T-helper 1 cell treated with Interleukin-12 subunit alpha and Interleukin-12 subunit beta and Interleukin-4 antibody, amounts not matched to agents 30 μg/mL and 1 μg/mL, for 36 hours (primary cell): Measurements from ENCODE around the gene PARM1.

Experiments
- H3K27ac Mint-ChIP-seq: one replicate; pipeline ENCODE4 v1.8.0; 2021; ENCODE audit warnings: mild to moderate bottlenecking, mixed read lengths
- H3K27me3 Mint-ChIP-seq: one replicate; pipeline ENCODE4 v1.8.0; 2021; ENCODE audit warnings: low read depth, mixed read lengths
- H3K36me3 Mint-ChIP-seq: one replicate; pipeline ENCODE4 v1.8.0; 2021; ENCODE audit warnings: low read depth, mixed read lengths
- H3K4me1 Mint-ChIP-seq: one replicate; pipeline ENCODE4 v1.8.0; 2021; ENCODE audit warnings: low read depth, mixed read lengths
- H3K4me3 Mint-ChIP-seq: one replicate; pipeline ENCODE4 v1.8.0; 2021; ENCODE audit warnings: mild to moderate bottlenecking, moderate library complexity, mixed read lengths
- H3K9me3 Mint-ChIP-seq: one replicate; pipeline ENCODE4 v1.8.0; 2021; ENCODE audit warnings: mixed read lengths

PARM1 gene

DNA sequence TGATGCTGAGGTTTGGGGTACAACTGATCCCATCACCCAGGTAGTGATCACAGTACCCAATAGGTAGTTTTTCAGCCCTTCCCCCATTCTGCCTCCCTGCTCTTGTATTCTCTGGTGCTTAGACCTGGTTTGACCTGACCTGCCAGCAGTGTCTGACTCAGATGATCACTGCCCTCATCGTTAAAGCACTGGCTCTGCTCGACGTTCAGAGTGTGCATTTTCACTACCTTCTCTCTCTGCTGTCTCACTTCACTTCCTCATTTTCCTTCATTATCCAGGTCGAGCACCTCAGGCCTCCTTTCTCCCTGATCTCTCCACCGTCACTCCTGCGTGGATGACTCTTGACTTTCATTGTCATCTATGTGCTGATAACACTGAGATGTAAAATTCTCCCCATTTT is 83.6 kb downstream of the PARM1 start:
- no peak overlapping the region for H3K27ac Mint-ChIP-seq
- no peaks in the 10 kb centered on the region for H3K36me3 Mint-ChIP-seq

DNA sequence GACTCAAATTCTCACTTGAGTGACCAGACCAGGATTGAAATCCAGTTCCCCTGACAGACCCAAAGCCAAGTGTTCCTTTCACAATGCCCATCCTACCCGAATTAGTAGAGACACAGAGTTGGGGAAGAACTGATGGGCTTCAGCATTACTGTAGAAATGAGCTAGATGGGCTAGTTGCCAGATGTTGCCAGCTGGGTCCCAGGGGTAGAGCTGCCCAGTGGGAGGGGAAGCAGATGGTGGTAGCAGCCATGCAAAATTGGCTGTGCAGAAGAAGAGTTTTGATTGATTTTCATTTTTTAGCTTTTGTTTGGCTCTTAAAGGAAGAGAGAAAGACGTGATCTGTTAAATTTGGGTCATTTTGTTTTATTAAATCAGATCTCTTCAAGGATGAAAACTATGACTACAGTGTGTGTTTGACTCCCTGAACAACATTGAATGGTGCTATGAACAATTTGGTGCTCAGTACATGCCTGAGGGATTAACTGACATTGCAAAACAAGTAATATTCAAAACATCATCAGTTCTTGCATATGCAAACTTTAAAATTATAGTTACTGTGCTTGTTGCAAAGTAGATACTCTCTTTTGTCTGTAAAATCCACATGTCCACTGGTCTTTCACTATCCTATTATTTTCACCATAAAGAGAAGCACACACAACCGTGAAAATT is 86.0 kb downstream of the PARM1 start:
- H3K27me3 Mint-ChIP-seq, result no peaks in the 10 kb centered on the region
- H3K9me3 Mint-ChIP-seq, result no peaks in the 10 kb centered on the region
- no peak overlapping the region for H3K27ac Mint-ChIP-seq
- no peaks in the 10 kb centered on the region for H3K4me1 Mint-ChIP-seq
- no peak overlapping the region for H3K4me3 Mint-ChIP-seq
- H3K36me3 Mint-ChIP-seq, result no peaks in the 10 kb centered on the region

More for the DNA sequence above, 83.6 kb downstream of the PARM1 start:
- Mint-ChIP-seq H3K27me3 (no peaks in the 10 kb centered on the region), H3K9me3 (no peaks in the 10 kb centered on the region), H3K4me3 (no peak overlapping the region), H3K4me1 (no peaks in the 10 kb centered on the region)

DNA sequence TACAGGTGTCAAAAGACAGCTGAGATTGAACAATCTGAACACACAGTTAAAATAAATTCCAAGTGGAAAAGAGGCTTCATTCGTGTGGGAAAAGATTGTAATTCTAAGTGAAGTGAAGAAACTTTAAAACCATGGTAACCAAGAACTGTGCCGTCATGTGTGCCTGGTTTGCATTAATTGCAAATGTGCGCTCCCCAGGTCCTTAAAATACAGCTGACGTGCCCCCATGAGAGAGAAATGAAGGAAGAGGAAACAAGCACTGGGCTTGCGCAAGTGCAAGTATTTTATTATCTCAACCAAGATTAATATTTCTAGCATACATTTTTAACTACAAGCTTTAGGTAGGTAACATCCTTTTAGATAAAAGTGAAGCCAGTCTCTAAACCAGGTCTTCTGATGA is 92.5 kb downstream of the PARM1 start:
- no peaks in the 10 kb centered on the region for H3K4me1 Mint-ChIP-seq
- H3K27ac Mint-ChIP-seq, result no peak overlapping the region
- no peaks in the 10 kb centered on the region for H3K27me3 Mint-ChIP-seq
- H3K4me3 Mint-ChIP-seq, result no peak overlapping the region
- H3K9me3 Mint-ChIP-seq, result no peaks in the 10 kb centered on the region
- H3K36me3 Mint-ChIP-seq, result no peaks in the 10 kb centered on the region

DNA sequence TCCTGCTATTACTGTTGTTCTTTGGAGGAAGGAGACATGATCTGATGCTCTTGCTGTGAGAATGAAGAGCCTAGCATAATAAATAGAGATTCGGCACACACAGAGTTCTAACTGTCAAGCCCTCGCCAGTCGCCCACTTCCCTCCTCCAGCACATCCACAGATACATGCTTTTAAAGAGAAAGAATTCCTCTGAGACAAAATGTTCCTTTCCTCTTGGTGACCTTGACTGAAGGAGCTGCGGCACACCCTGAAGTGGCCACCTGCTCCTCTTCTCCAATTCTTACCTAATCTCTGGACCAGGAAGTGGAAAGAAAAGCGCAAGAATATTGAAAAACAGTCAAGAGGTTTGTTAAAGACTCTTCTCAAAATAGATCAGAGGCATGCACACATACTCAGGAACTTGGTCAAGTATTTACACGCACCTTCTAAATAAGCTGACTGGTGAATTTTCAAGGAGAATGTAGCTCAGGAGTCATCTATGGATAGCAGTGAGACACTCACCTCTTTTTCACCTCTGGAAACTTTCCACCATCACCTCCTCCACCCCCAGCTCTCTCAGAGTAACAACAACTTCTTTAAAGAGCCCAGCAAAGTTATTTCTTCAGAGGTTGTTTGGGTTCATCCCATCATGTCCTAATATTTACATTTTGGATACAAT is 95.4 kb downstream of the PARM1 start:
- no peaks in the 10 kb centered on the region for H3K9me3 Mint-ChIP-seq
- H3K4me1 Mint-ChIP-seq, result no peaks in the 10 kb centered on the region
- H3K4me3 Mint-ChIP-seq, result no peak overlapping the region
- no peak overlapping the region for H3K27ac Mint-ChIP-seq
- H3K27me3 Mint-ChIP-seq, result no peaks in the 10 kb centered on the region
- H3K36me3 Mint-ChIP-seq, result no peaks in the 10 kb centered on the region

DNA sequence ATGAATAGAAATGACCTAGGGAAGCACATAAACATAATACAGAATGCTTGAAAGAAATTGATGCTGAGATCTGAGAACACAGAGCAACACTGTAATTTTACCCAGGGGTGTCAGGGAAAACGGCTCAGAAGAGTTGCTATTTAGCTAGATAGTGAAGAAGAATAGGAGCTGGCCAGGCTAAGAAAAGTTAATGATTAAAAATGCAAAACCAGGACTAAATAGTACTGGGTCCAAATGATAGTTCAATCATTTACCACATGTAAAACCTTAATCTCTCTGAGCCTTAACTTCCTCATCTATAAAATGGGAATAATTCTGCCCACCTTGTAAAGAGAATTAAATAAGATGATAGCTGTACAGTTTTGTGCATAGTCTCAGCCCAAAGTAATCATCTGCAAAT is 97.1 kb downstream of the PARM1 start:
- H3K4me1 Mint-ChIP-seq, result no peaks in the 10 kb centered on the region
- H3K4me3 Mint-ChIP-seq, result no peak overlapping the region
- H3K36me3 Mint-ChIP-seq, result no peaks in the 10 kb centered on the region
- no peaks in the 10 kb centered on the region for H3K9me3 Mint-ChIP-seq
- no peak overlapping the region for H3K27ac Mint-ChIP-seq
- H3K27me3 Mint-ChIP-seq, result no peaks in the 10 kb centered on the region

DNA sequence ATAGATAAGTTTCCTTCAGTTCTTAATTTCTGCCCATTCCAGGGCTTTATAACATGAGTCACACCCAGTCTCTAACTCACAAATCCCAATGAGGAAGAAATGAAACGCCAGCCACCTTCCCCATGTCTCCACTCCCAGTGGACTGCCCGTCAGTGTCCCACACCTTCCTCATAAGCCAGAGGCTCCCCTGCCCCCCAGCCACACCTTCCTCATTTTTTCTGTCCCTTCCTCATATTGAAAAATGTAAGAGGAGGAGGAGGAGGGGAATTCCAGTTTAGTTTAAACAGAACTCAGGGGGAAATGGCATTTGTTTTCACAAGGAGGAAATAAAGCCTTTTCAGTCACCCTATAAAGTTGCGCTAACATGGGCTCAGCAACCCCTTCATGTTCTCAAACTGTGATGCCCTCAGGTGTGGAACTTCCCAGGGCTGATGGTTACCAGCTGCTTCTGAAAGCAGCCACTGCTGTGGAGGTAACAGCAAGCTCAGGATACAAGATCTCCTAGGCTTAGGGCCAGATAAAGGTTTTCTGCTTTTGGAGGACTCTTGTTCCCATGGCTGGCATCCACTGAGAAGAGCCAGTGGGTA is 97.8 kb downstream of the PARM1 start:
- Mint-ChIP-seq H3K4me1 (no peaks in the 10 kb centered on the region), H3K27me3 (no peaks in the 10 kb centered on the region), H3K9me3 (no peaks in the 10 kb centered on the region), H3K36me3 (no peaks in the 10 kb centered on the region), H3K27ac (no peak overlapping the region), H3K4me3 (no peak overlapping the region)

- no peak overlapping the region for H3K27ac Mint-ChIP-seq
- H3K9me3 Mint-ChIP-seq, result no peaks in the 10 kb centered on the region
- H3K27me3 Mint-ChIP-seq, result no peaks in the 10 kb centered on the region
- H3K4me3 Mint-ChIP-seq, result no peak overlapping the region
- no peaks in the 10 kb centered on the region for H3K4me1 Mint-ChIP-seq
- no peaks in the 10 kb centered on the region for H3K36me3 Mint-ChIP-seq
Measured at GRCh38 chr4:75031775-75032174, 98.9 kb downstream of the PARM1 start.

- Mint-ChIP-seq H3K4me1 (no peaks in the 10 kb centered on the region), H3K27me3 (no peaks in the 10 kb centered on the region), H3K4me3 (no peak overlapping the region), H3K36me3 (no peaks in the 10 kb centered on the region), H3K9me3 (no peaks in the 10 kb centered on the region), H3K27ac (no peak overlapping the region)
Measured at GRCh38 chr4:75034523-75034922, 101.6 kb downstream of the PARM1 start.

DNA sequence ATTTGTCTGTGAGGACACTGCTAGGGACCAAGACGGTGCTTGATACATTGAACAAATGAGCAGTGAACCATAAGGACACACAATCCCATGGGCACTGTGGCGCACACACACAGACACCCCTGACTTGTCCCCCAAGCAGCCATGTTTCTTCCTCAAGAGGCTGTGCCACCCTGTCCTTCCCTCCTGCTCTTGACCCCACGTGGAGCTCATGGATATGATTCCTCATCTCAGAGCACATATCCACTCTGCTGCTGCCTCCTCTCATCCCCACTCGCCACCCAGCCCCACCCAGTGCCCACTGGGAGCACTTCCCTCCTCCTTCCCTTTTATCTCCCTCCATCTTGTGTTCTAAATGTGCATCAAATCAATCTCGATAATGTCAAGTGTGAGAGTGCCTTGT is 102.4 kb downstream of the PARM1 start:
- H3K27me3 Mint-ChIP-seq, result no peaks in the 10 kb centered on the region
- no peak overlapping the region for H3K27ac Mint-ChIP-seq
- no peaks in the 10 kb centered on the region for H3K4me1 Mint-ChIP-seq
- H3K4me3 Mint-ChIP-seq, result no peak overlapping the region
- no peaks in the 10 kb centered on the region for H3K9me3 Mint-ChIP-seq
- no peaks in the 10 kb centered on the region for H3K36me3 Mint-ChIP-seq

DNA sequence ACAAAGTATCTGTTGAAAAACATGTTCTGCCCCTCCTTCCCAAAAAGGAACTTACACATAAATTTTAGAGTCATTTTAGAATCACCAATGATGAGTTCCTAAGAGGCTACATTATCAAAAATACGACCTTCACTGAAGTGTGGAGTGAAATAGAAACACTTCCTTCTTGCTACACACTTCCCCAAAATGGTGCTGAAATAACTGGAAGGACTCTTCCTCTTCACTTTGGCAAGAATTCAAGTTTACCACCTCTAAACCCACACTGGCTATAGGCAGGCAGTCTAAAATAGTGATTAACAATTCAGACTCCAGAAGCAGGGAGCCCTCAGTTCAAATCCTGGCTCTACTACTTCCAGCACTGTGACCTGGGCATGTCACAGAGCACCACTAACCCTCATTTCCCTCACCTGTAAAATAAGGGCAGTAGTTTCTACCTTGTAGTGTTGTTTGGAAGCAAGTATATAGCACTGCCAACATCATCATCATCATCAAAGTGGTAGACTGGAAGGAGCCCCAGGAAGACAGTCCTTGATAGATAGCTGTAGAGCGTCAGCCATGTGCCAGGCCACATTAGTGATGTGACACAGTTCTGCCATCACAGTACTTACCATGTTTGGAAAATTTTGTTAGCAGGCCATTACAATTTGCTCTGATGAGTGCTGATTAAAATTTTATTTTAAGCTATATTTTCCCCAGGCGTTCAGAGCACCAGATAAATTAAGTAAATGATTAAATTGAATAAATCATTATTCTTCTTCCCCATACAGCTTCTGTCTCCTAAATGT is 103.3 kb downstream of the PARM1 start:
- Mint-ChIP-seq H3K27me3 (no peaks in the 10 kb centered on the region), H3K4me1 (no peaks in the 10 kb centered on the region), H3K4me3 (no peak overlapping the region), H3K36me3 (no peaks in the 10 kb centered on the region), H3K9me3 (no peaks in the 10 kb centered on the region), H3K27ac (no peak overlapping the region)

GRCh38 chr4:75037252-75037651 is 104.3 kb downstream of the PARM1 start:
- H3K27ac Mint-ChIP-seq, result no peak overlapping the region
- H3K27me3 Mint-ChIP-seq, result no peaks in the 10 kb centered on the region
- H3K4me3 Mint-ChIP-seq, result no peak overlapping the region
- H3K4me1 Mint-ChIP-seq, result no peaks in the 10 kb centered on the region
- no peaks in the 10 kb centered on the region for H3K9me3 Mint-ChIP-seq
- H3K36me3 Mint-ChIP-seq, result no peaks in the 10 kb centered on the region

- no peaks in the 10 kb centered on the region for H3K9me3 Mint-ChIP-seq
- no peak overlapping the region for H3K27ac Mint-ChIP-seq
- H3K4me3 Mint-ChIP-seq, result no peak overlapping the region
- H3K36me3 Mint-ChIP-seq, result no peaks in the 10 kb centered on the region
- no peaks in the 10 kb centered on the region for H3K27me3 Mint-ChIP-seq
- no peaks in the 10 kb centered on the region for H3K4me1 Mint-ChIP-seq
Measured at GRCh38 chr4:75038376-75038775, 105.5 kb downstream of the PARM1 start.

- H3K4me1 Mint-ChIP-seq, result no peaks in the 10 kb centered on the region
- no peak overlapping the region for H3K27ac Mint-ChIP-seq
Measured at GRCh38 chr4:75040703-75041102, 107.8 kb downstream of the PARM1 start.

GRCh38 chr4:75042601-75043208 is 109.8 kb downstream of the PARM1 start:
- Mint-ChIP-seq H3K4me3 (no peak overlapping the region), H3K36me3 (no peaks in the 10 kb centered on the region), H3K27me3 (no peaks in the 10 kb centered on the region), H3K27ac (no peak overlapping the region), H3K9me3 (no peaks in the 10 kb centered on the region), H3K4me1 (no peaks in the 10 kb centered on the region)

More at GRCh38 chr4:75040703-75041102, 107.8 kb downstream of the PARM1 start:
- no peak overlapping the region for H3K4me3 Mint-ChIP-seq
- no peaks in the 10 kb centered on the region for H3K27me3 Mint-ChIP-seq
- H3K9me3 Mint-ChIP-seq, result no peaks in the 10 kb centered on the region
- H3K36me3 Mint-ChIP-seq, result no peaks in the 10 kb centered on the region
